Transverse colon (tissue), 4 donors: ENCODE results near the gene RAB8B.

Experiments
- CTCF ChIP-seq, 5 experiments: fragments of 200-600 bp in 3 of 5; fragments of 450-650 bp in 2 of 5; sonication (generic) in 3 of 5; IDR thresholded peaks; 1 replicate in 2 of 5; 2 replicates in 3 of 5; pipeline ENCODE4 v1.5.1; 2016 to 2017; ENCODE audit warnings: antibody characterized with exemption in 5 of 5, inconsistent platforms in 3 of 5, mild to moderate bottlenecking in 2 of 5, moderate library complexity in 1 of 5
- EP300 ChIP-seq: sonication (generic); formaldehyde crosslinking; IDR thresholded peaks from one replicate; pipeline ENCODE4 v1.6.1; 2017; ENCODE audit warnings: antibody characterized with exemption, low read depth
- POLR2A ChIP-seq: fragments of 450-650 bp; IDR thresholded peaks from one replicate; pipeline ENCODE4 v1.6.1; 2016; ENCODE audit warnings: antibody characterized with exemption, mild to moderate bottlenecking, moderate library complexity
- POLR2AphosphoS5 ChIP-seq, 3 donors: sonication (generic); formaldehyde crosslinking; IDR thresholded peaks; one replicate each; pipeline ENCODE4 v1.6.1; 2016; ENCODE audit warnings: antibody characterized with exemption in 3 of 3

GRCh38 chr15:63256433-63257274, 67.2 kb downstream of the RAB8B start:
- no peak for TF ChIP-seq POLR2AphosphoS5 (IDR thresholded peaks at IDR 0.05)
- TF ChIP-seq CTCF (IDR thresholded peaks at IDR 0.05) = no peak
- no peak for TF ChIP-seq EP300
- TF ChIP-seq POLR2A = no peak
